GM18951 (cell line): ENCODE results near the gene ADM5.

ENCODE experiments used
- POLR2A ChIP-seq: IDR thresholded peaks from 4 replicates; pipeline ENCODE4 v1.6.1; 2011; ENCODE audit warnings: mild to moderate bottlenecking; ENCODE audit not compliant: insufficient read length, insufficient read depth; ENCODE audit errors: extremely low read depth
- in situ Hi-C: fragments of 300-500 bp; cut with MboI; formaldehyde crosslinking; loops from one replicate; pipeline ENCODE4 v1.12.0; 2022; ENCODE audit warnings: low sequenced_read_pairs, mixed read lengths, inconsistent platforms; ENCODE audit not compliant: unreplicated experiment

ADM5 gene

GRCh38 chr19:49652551-49653465 is 36.6 kb upstream of the ADM5 start:
- no peak for TF ChIP-seq POLR2A

GRCh38 chr19:49653466-49653806 is 36.0 kb upstream of the ADM5 start:
- in situ Hi-C loops: no loop called here

More at GRCh38 chr19:49652551-49653465, 36.6 kb upstream of the ADM5 start:
- in situ Hi-C loops: no loop called here

GRCh38 chr19:49654581-49654980 is 34.8 kb upstream of the ADM5 start:
- in situ Hi-C loops: no loop called here

More at GRCh38 chr19:49653466-49653806, 36.0 kb upstream of the ADM5 start:
- no peak for TF ChIP-seq POLR2A

GRCh38 chr19:49655570-49656455 is 33.6 kb upstream of the ADM5 start:
- in situ Hi-C loops: no loop called here

More at GRCh38 chr19:49654581-49654980, 34.8 kb upstream of the ADM5 start:
- no peak for TF ChIP-seq POLR2A

DNA sequence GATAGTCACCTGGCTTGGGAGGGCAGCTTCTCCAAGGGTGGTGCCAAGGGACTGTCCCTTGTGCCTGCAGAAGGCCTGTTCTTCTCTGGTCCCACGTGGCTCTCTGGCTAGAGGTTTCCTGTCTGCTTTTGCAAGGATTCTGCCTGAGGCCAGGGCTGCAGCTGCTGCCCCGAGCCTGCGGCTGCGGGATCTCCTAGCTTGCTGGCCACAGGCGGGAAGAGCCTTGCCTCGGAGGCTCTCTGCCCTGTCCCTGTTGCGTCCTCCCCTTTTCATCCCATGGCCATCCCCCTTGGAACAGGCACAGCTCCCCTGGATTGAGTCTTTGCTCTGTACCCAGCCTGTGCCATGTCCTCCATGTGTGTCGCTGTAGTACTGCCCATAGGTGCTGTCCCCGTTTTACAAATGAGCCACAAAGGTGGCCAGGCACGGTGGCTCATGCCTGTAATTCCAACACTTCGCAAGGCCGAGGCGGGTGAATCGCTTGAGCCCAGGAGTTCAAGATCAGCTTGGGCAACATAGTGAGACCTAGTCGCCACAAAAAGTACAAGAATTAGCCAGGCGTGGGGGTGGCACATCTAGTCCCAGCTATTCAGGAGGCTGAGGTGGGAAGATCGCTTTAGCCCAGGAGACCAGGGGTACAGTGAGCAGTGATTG is 32.8 kb upstream of the ADM5 start:
- in situ Hi-C loops: no loop called here
- TF ChIP-seq POLR2A: no peak

More at GRCh38 chr19:49655570-49656455, 33.6 kb upstream of the ADM5 start:
- TF ChIP-seq POLR2A: no peak

GRCh38 chr19:49657493-49658138 is 31.8 kb upstream of the ADM5 start:
- in situ Hi-C loops: no loop called here
- TF ChIP-seq POLR2A: no peak

GRCh38 chr19:49658139-49658517 is 31.3 kb upstream of the ADM5 start:
- TF ChIP-seq POLR2A: no peak
- in situ Hi-C loops: no loop called here

DNA sequence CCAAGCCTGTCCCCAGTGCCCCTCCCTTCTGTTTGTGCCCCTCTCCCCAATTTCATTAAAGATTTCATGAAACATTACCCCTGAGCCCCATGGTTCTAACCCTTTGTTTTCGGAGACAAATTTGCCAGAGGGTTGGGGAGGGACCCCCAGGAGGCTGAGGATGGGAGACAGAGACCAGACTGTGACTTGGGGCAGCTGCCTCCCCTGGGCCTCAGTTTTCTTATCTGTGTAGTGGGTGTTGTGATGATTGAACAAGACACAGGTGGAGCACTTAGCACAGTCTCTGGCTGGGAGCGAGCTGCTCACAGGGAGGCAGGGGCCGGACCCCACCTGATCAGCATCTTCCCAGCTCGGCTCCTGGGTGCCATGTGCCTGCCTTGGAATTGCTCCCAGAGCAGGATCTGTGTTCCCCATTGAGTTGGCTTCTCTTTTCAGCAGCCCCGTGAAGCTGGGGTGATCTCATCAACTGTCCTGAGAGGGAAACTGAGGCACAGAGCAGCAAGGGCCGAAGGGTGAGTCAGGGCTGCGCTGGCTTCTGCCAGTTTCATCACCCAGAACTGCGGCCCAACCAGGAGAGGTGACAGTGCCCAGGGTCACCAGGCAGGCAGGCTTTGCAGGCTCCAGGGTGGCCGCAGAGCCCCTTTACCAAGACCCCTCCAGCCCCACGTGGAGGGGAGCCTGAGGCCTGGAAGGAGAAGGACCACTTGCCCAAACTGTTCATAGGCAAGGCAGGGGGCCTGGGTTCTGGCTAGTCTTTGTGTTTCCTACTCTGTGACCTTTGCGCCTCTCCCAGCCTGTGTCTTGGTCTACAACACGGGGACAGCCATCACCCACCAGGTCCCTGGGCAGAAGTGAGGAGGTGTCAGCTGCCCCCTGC is 30.6 kb upstream of the ADM5 start:
- TF ChIP-seq POLR2A: no peak
- in situ Hi-C loops: no loop called here

GRCh38 chr19:49660338-49660961 is 28.9 kb upstream of the ADM5 start:
- no peak for TF ChIP-seq POLR2A
- in situ Hi-C loops: no loop called here

DNA sequence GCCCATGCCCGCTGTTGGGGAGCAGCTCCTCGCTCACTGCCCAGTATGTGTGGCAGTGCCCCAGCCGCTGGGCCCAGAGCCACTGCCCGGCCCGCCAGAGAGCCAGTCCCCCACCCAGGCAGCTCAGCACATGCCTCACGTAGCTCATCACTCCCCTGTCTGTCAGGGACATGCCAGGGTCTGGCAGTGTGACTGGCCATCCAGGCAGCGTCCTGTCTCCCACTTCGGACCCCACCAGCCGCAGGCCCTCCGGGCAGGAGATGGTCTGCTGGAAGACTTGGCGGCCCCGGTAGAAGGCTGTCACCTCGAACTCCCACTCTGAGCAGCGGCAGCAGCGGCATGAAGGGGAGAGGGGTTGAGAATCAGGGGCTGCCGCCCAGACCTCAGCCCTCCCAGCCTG is 27.4 kb upstream of the ADM5 start:
- in situ Hi-C loops: no loop called here

GRCh38 chr19:49663224-49663623 is 26.2 kb upstream of the ADM5 start:
- TF ChIP-seq POLR2A: no peak
- in situ Hi-C loops: no loop called here

More for the DNA sequence above, 27.4 kb upstream of the ADM5 start:
- TF ChIP-seq POLR2A: no peak
